HEK293 (cell line): ENCODE results near the gene ACVR1.

Source experiments
- KLF16 ChIP-seq: fragments of 450-650 bp; formaldehyde crosslinking; IDR thresholded peaks from 2 replicates; pipeline ENCODE4 v1.5.1; 2017; ENCODE audit warnings: missing biosample characterization, missing genetic modification characterization
- MEIS1 ChIP-seq: sonication (generic); formaldehyde crosslinking; IDR thresholded peaks from 2 replicates; pipeline ENCODE4 v1.8.1; 2022; ENCODE audit warnings: missing genetic modification reagents, mild to moderate bottlenecking, borderline replicate concordance
- SP2 ChIP-seq: fragments of 450-650 bp; formaldehyde crosslinking; IDR thresholded peaks from 2 replicates; pipeline ENCODE4 v1.5.1; 2016; ENCODE audit warnings: missing biosample characterization, missing genetic modification characterization
- ZFHX2 ChIP-seq: fragments of 450-650 bp; formaldehyde crosslinking; conservative IDR thresholded peaks from 2 replicates; pipeline ENCODE4 v1.5.1; 2016; ENCODE audit warnings: missing biosample characterization, missing genetic modification characterization
- ZNF10 ChIP-seq: fragments of 450-650 bp; formaldehyde crosslinking; IDR thresholded peaks from 2 replicates; pipeline ENCODE4 v1.5.1; 2017; ENCODE audit warnings: missing biosample characterization, missing genetic modification characterization
- ZNF114 ChIP-seq: fragments of 450-650 bp; formaldehyde crosslinking; IDR thresholded peaks from 2 replicates; pipeline ENCODE4 v1.5.0; 2017; ENCODE audit warnings: missing biosample characterization, missing genetic modification characterization
- ZNF274 ChIP-seq, 2 experiments: fragments of 200-500 bp in 1 of 2; fragments of 450-650 bp in 1 of 2; sonication (Bioruptor generic) in 1 of 2; formaldehyde crosslinking in 1 of 2; IDR thresholded peaks; 2 replicates each; pipeline versions ENCODE4 v1.5.1 to v1.6.1; 2014 to 2016; ENCODE audit warnings: borderline replicate concordance in 1 of 2, inconsistent platforms in 1 of 2, low read length in 1 of 2, missing biosample characterization in 1 of 2, missing genetic modification characterization in 1 of 2
- ZNF48 ChIP-seq: fragments of 450-650 bp; formaldehyde crosslinking; IDR thresholded peaks from 2 replicates; pipeline ENCODE4 v1.5.1; 2016; ENCODE audit warnings: missing biosample characterization, missing genetic modification characterization
- ZNF768 ChIP-seq: fragments of 450-650 bp; formaldehyde crosslinking; IDR thresholded peaks from 2 replicates; pipeline ENCODE4 v1.5.1; 2018; ENCODE audit warnings: missing biosample characterization, mild to moderate bottlenecking, missing genetic modification characterization
- TF ChIP-seq, protein P1 (sequence below): fragments of 450-650 bp; formaldehyde crosslinking; IDR thresholded peaks from 2 replicates; pipeline ENCODE4 v1.5.1; 2016; ENCODE audit warnings: missing biosample characterization, missing genetic modification characterization
- TF ChIP-seq, protein P2 (sequence below): fragments of 450-650 bp; formaldehyde crosslinking; IDR thresholded peaks from 2 replicates; pipeline ENCODE4 v1.5.1; 2016; ENCODE audit warnings: missing biosample characterization, missing genetic modification characterization
- TF ChIP-seq, protein P3 (sequence below): fragments of 450-650 bp; formaldehyde crosslinking; IDR thresholded peaks from 2 replicates; pipeline ENCODE4 v1.5.1; 2016; ENCODE audit warnings: missing biosample characterization, missing genetic modification characterization, low read depth
- TF ChIP-seq, protein P4 (sequence below): fragments of 450-650 bp; formaldehyde crosslinking; IDR thresholded peaks from 2 replicates; pipeline ENCODE4; 2016; ENCODE audit warnings: missing biosample characterization, missing genetic modification characterization

DNA sequence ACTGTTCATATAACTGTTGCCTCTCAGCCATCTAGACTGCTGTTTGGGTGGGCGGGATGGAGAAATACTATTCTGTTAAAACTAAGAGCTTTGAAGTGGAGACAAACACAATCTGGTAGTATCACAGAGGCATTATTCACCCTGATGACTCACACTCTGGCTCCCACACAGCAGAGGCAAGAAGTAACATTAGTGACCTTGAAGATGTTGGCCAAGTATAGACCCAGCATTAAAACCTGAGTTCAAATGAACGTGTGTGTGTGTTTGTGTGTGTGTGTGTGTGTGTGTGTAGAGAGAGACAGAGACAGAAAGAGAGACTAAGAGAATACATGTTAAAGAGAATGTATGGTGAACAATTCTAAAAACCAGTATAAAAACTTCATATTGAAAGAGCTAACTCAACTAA is 22.5 kb upstream of the ACVR1 start:
- TF ChIP-seq, protein P1, sequence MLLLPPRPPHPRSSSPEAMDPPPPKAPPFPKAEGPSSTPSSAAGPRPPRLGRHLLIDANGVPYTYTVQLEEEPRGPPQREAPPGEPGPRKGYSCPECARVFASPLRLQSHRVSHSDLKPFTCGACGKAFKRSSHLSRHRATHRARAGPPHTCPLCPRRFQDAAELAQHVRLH (tag by site-specific recombination), result no peak
- TF ChIP-seq, protein P2, sequence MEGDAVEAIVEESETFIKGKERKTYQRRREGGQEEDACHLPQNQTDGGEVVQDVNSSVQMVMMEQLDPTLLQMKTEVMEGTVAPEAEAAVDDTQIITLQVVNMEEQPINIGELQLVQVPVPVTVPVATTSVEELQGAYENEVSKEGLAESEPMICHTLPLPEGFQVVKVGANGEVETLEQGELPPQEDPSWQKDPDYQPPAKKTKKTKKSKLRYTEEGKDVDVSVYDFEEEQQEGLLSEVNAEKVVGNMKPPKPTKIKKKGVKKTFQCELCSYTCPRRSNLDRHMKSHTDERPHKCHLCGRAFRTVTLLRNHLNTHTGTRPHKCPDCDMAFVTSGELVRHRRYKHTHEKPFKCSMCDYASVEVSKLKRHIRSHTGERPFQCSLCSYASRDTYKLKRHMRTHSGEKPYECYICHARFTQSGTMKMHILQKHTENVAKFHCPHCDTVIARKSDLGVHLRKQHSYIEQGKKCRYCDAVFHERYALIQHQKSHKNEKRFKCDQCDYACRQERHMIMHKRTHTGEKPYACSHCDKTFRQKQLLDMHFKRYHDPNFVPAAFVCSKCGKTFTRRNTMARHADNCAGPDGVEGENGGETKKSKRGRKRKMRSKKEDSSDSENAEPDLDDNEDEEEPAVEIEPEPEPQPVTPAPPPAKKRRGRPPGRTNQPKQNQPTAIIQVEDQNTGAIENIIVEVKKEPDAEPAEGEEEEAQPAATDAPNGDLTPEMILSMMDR (tag by site-specific recombination), result no peak
- no peak for TF ChIP-seq ZNF10 (tag by site-specific recombination)
- no peak for TF ChIP-seq SP2 (tag by site-specific recombination)
- TF ChIP-seq MEIS1, result no peak
- no peak for TF ChIP-seq ZNF768
- no peak for TF ChIP-seq ZNF114 (tag by site-specific recombination)
- TF ChIP-seq ZFHX2 (tag by site-specific recombination), result peak; percentile 78
- TF ChIP-seq ZNF274 (IDR thresholded peaks at IDR 0.05; ENCODE audit: low read length), result no peak
- TF ChIP-seq ZNF274 (tag by site-specific recombination; IDR thresholded peaks at IDR 0.05; ENCODE audit: borderline replicate concordance), result no peak
- TF ChIP-seq, protein P3, sequence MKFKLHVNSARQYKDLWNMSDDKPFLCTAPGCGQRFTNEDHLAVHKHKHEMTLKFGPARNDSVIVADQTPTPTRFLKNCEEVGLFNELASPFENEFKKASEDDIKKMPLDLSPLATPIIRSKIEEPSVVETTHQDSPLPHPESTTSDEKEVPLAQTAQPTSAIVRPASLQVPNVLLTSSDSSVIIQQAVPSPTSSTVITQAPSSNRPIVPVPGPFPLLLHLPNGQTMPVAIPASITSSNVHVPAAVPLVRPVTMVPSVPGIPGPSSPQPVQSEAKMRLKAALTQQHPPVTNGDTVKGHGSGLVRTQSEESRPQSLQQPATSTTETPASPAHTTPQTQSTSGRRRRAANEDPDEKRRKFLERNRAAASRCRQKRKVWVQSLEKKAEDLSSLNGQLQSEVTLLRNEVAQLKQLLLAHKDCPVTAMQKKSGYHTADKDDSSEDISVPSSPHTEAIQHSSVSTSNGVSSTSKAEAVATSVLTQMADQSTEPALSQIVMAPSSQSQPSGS (tag by site-specific recombination), result no peak
- TF ChIP-seq, protein P4, sequence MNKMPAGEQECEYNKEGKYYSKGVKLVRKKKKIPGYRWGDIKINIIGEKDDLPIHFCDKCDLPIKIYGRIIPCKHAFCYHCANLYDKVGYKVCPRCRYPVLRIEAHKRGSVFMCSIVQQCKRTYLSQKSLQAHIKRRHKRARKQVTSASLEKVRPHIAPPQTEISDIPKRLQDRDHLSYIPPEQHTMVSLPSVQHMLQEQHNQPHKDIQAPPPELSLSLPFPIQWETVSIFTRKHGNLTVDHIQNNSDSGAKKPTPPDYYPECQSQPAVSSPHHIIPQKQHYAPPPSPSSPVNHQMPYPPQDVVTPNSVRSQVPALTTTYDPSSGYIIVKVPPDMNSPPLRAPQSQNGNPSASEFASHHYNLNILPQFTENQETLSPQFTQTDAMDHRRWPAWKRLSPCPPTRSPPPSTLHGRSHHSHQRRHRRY (tag by site-specific recombination), result no peak
- no peak for TF ChIP-seq ZNF48
- no peak for TF ChIP-seq KLF16 (tag by site-specific recombination)
